ENCODE measurements around the gene MRPS11. TPM values are rescaled to one million over a fixed set of nuclear protein-coding genes. Genes with fewer than 3 reads are reported as not detected.

The MRPS11 gene
- total and polyA plus RNA-seq, 10 of the 15 experiments (the other 5 are each of a cell fraction or from before 2014, with no cell fraction given), result 37.1 to 148 (median 68.7) TPM

GRCh38 chr15:88447206-88447605, 20.3 kb upstream of the MRPS11 start:
- ATAC-seq, result no peak
- POLR2A ChIA-PET, result no interaction called here
- no peaks in the 10 kb centered on the region for H4K20me1 ChIP-seq (ENCODE audit: control insufficient read depth, insufficient read depth)
- no peak overlapping the region for H3K4me3 ChIP-seq
- DNase-seq (ENCODE audit: low read depth, low spot score), result no peak
- in situ Hi-C loops (cut with MboI) (no loop called here), intact Hi-C loops (cut with micrococcal nuclease; ENCODE audit: unreplicated experiment) (no loop called here)
- H3K36me3 ChIP-seq (ENCODE audit: control insufficient read depth in 2 of 2, insufficient read depth in 2 of 2, low read length in 1 of 2), result no peaks in the 10 kb centered on the region
- H3K27ac ChIP-seq (ENCODE audit: control insufficient read depth, insufficient read depth), result no peak overlapping the region
- RAD21 ChIA-PET (ENCODE audit: unreplicated experiment), result no interaction called here
- CTCF ChIA-PET, result interaction anchor here (0.8 to 1.0 kb wide), 2 partner anchors 8 to 436 kb away, joined by 3 to 4 read pairs; no protein-coding TSS in a partner anchor
- no peak for FAIRE-seq
- no peaks in the 10 kb centered on the region; a peak in 1 of 4 replicates for H3K27me3 ChIP-seq (replicated peaks in 1 of 2; ENCODE audit: control insufficient read depth in 2 of 2, insufficient read depth in 2 of 2, low read length in 1 of 2)
- H3K9me3 ChIP-seq (replicated peaks; ENCODE audit: control insufficient read depth, insufficient read depth, low read length), result no peaks in the 10 kb centered on the region; the same call in 2 of the 3 replicates
- BruUV-seq (replicated peaks), result no TSS peak
- H3K4me1 ChIP-seq (ENCODE audit: control insufficient read depth, insufficient read depth, low read length), result no peaks in the 10 kb centered on the region
- no peak overlapping the region for H3K9ac ChIP-seq (ENCODE audit: control insufficient read depth, insufficient read depth, low read length)
- no peak overlapping the region for H2AFZ ChIP-seq (ENCODE audit: control insufficient read depth, low read depth, low read length)
- 0% methylated on average over 1 of the region's 1 CpG for WGBS (ENCODE audit: insufficient coverage, insufficient replicate concordance, low lambda C conversion rate, missing lambda C conversion rate)
- no peaks in the 10 kb centered on the region for H3K79me2 ChIP-seq (ENCODE audit: control insufficient read depth, insufficient read depth, low read length)
- SMC1A ChIA-PET (ENCODE audit: uncharacterized antibody, unreplicated experiment), result no interaction called here
- no peak overlapping the region for H3K4me2 ChIP-seq (ENCODE audit: control insufficient read depth, insufficient read depth)
- TF ChIP-seq JUND (IDR thresholded peaks at IDR 0.05; ENCODE audit: low read depth, low read length) (no peak), E2F8 (IDR thresholded peaks at IDR 0.05; ENCODE audit: low read depth, partially characterized antibody) (no peak), SMC3 (IDR thresholded peaks at IDR 0.05; ENCODE audit: borderline replicate concordance, low read length) (no peak), NFYB (IDR thresholded peaks at IDR 0.05; ENCODE audit: insufficient read depth, low read depth, low read length) (no peak), USF2 (IDR thresholded peaks at IDR 0.05; ENCODE audit: borderline replicate concordance, low read depth, low read length) (no peak), MAX (IDR thresholded peaks at IDR 0.05; ENCODE audit: low read depth, low read length) (no peak), IRF5 (IDR thresholded peaks at IDR 0.05; ENCODE audit: borderline replicate concordance) (no peak), BCL11A (IDR thresholded peaks at IDR 0.05; ENCODE audit: low read depth, low read length) (no peak), EP300 (IDR thresholded peaks at IDR 0.05; ENCODE audit: borderline replicate concordance in 1 of 2, control insufficient read depth in 1 of 2, low read depth in 2 of 2, low read length in 2 of 2) (no peak), MTA2 (IDR thresholded peaks at IDR 0.05; ENCODE audit: low read depth) (no peak), ZNF274 (IDR thresholded peaks at IDR 0.05; ENCODE audit: insufficient read depth, insufficient read length) (no peak), PAX8 (IDR thresholded peaks at IDR 0.05) (no peak), TBL1XR1 (IDR thresholded peaks at IDR 0.05; ENCODE audit: low read depth, low read length) (no peak), DPF2 (IDR thresholded peaks at IDR 0.05) (no peak), ASH2L (IDR thresholded peaks at IDR 0.05; ENCODE audit: borderline replicate concordance, low read depth) (no peak), CEBPB (IDR thresholded peaks at IDR 0.05; ENCODE audit: borderline replicate concordance in 1 of 2, low read depth in 2 of 2, low read length in 2 of 2) (no peak), RELA (IDR thresholded peaks at IDR 0.05; ENCODE audit: borderline replicate concordance, partially characterized antibody) (no peak), IKZF2 (IDR thresholded peaks at IDR 0.05) (no peak)
